Kidney (tissue), 14 donors: ENCODE data around the gene TCTN1. TPM values are rescaled to one million over a fixed set of nuclear protein-coding genes. Genes with fewer than 3 reads are reported as not detected.

ENCODE experiments used
- DNase-seq, 5 donors: peaks; one replicate each; pipeline ENCODE4 v3.0.0-alpha.2; 2013 to 2020
- FAIRE-seq: peaks from 2 replicates; lab custom pipeline; 2012; peaks lifted over from hg19 to GRCh38; lab: Jason Lieb, UNC
- H3K27ac ChIP-seq, 2 donors: one replicate each; pipeline ENCODE4 v1.7.0; 2013; ENCODE audit warnings: low read depth in 2 of 2, low read length in 2 of 2, inconsistent platforms in 1 of 2
- H3K27me3 ChIP-seq: one replicate; pipeline ENCODE4 v1.7.1; 2013; ENCODE audit warnings: low read length, inconsistent platforms; ENCODE audit not compliant: control insufficient read depth, insufficient read depth
- H3K36me3 ChIP-seq, 3 donors: one replicate each; pipeline versions ENCODE4 v1.7.0 to v1.7.1; 2013; ENCODE audit warnings: low read length in 3 of 3, control low read depth in 1 of 3, inconsistent platforms in 1 of 3; ENCODE audit not compliant: insufficient read depth in 3 of 3, control insufficient read depth in 2 of 3
- H3K4me1 ChIP-seq, 3 donors: one replicate each; pipeline versions ENCODE4 v1.7.0 to v1.7.1; 2013; ENCODE audit warnings: low read length in 3 of 3, inconsistent platforms in 1 of 3, low read depth in 1 of 3; ENCODE audit not compliant: control insufficient read depth in 2 of 3, insufficient read depth in 2 of 3
- H3K4me3 ChIP-seq, 3 donors: one replicate each; pipeline versions ENCODE4 v1.7.0 to v1.8.1; 2013; ENCODE audit warnings: low read length in 3 of 3, control low read depth in 1 of 3, inconsistent platforms in 1 of 3
- H3K9ac ChIP-seq, 3 donors: one replicate each; pipeline versions ENCODE4 v1.7.0 to v1.7.1; 2013; ENCODE audit warnings: low read length in 3 of 3, control low read depth in 1 of 3, inconsistent platforms in 1 of 3
- H3K9me3 ChIP-seq, 3 donors: one replicate each; pipeline versions ENCODE4 v1.7.0 to v1.7.1; 2013; ENCODE audit warnings: low read length in 3 of 3, control low read depth in 1 of 3, inconsistent platforms in 1 of 3; ENCODE audit not compliant: control insufficient read depth in 2 of 3, insufficient read depth in 1 of 3
- intact Hi-C: fragments of 100-400 bp; cut with DNase I; formaldehyde crosslinking; loops from one replicate; pipeline ENCODE4 v1.11.1; 2022
- polyA plus RNA-seq: library from polyadenylated mRNA; stranded (reverse); fragments of 350-450 nt; fragmentation: Illumina TruSeq; extraction: RNeasy Lipid Tissue Mini Kit (QIAGEN cat#74804); gene quantifications from one replicate; pipeline ENCODE4 v1.2.3, GENCODE V29; 2014; ENCODE audit warnings: low read depth, low replicate concordance; ENCODE audit not compliant: insufficient read depth
- total RNA-seq: library from RNA; stranded (reverse); fragmentation: NEBNext Ultra II Directional; extraction: Animal tissue kit (Norgen Biotek cat#: 25700); gene quantifications from one replicate; pipeline ENCODE4 v1.2.1, GENCODE V29; 2021
- TF ChIP-seq, protein P1 (sequence below): IDR thresholded peaks from 3 replicates; pipeline ENCODE4 v1.5.1; 2012; ENCODE audit warnings: mild to moderate bottlenecking, moderate library complexity, borderline replicate concordance; ENCODE audit not compliant: insufficient read depth; ENCODE audit errors: extremely low read depth
- donor health status: control.
- donor health status: control.
- donor health status: control.
- donor health status: control.
- donor health status: control.
- donor health status: DM: yes; HTN: yes; CAD: no.
- donor health status: Normal renal cell carcinoma (clear cell type).

Gene TCTN1
- total and polyA plus RNA-seq, 2 donors from 2014 or later, result 71.2 to 76.9 TPM

DNA sequence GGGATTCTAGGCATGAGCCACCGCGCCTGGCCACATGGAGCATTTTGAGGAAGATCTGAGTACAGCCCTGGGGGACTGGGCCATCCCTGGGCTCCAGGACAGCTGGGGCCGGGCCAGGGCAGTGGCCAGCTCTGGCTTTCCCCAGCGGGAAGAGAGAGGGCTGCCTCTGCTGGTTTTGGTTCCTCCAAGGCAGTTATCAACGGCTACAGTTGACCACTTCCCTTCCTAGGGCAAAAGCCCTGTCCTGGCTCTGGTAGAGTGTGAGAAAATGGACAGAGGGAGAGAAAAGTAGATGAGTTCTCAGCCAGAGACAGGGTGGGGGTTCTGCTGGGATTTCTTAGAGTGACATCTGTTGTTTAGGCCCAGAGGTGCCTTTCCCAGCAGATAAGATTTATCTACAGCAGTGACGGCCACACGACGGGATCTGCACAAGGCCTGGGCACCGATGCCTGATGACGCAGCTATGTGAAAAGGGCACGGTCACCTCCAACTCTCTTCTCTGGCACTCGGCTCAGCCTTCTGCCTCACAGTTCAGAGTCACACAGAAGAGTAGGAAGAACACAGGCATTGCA, 80.5 kb downstream of the TCTN1 start:
- Histone ChIP-seq H3K27me3 (no peaks in the 10 kb centered on the region), H3K27ac (no peak overlapping the region), H3K4me3 (no peak overlapping the region), H3K9ac (no peak overlapping the region), H3K4me1 (peaks cover 0 to 4% (median 0%) of the 10 kb centered on the region in 3 donors), H3K9me3 (no peaks in the 10 kb centered on the region), H3K36me3 (no peaks in the 10 kb centered on the region)
- DNase-seq (no peak), FAIRE-seq (no peak)
- TF ChIP-seq, protein P1, sequence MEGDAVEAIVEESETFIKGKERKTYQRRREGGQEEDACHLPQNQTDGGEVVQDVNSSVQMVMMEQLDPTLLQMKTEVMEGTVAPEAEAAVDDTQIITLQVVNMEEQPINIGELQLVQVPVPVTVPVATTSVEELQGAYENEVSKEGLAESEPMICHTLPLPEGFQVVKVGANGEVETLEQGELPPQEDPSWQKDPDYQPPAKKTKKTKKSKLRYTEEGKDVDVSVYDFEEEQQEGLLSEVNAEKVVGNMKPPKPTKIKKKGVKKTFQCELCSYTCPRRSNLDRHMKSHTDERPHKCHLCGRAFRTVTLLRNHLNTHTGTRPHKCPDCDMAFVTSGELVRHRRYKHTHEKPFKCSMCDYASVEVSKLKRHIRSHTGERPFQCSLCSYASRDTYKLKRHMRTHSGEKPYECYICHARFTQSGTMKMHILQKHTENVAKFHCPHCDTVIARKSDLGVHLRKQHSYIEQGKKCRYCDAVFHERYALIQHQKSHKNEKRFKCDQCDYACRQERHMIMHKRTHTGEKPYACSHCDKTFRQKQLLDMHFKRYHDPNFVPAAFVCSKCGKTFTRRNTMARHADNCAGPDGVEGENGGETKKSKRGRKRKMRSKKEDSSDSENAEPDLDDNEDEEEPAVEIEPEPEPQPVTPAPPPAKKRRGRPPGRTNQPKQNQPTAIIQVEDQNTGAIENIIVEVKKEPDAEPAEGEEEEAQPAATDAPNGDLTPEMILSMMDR, result no peak
- intact Hi-C loops, result no loop called here

DNA sequence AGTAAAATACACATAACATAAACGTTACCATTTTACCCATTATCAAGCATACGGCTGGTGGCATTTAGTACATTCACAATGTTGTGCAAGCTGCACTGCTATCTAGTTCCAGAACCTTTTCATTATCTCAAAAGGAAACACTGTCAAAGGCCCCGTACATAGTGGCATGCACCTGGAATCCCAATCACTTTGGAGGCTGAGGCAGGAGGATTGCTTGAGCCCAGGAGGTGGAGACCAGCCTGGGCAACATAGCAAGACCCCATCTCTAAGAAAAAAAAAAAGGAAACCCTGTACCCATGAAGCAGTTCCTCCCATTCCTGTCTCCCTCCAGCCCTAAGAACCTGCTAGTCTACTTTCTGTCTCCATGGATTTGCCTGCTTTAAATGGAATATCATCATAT, 82.4 kb downstream of the TCTN1 start:
- Histone ChIP-seq H3K27ac (no peak overlapping the region), H3K4me1 (peaks cover 0 to 4% (median 0%) of the 10 kb centered on the region in 3 donors), H3K9ac (no peak overlapping the region), H3K27me3 (no peaks in the 10 kb centered on the region), H3K36me3 (no peaks in the 10 kb centered on the region), H3K4me3 (no peak overlapping the region), H3K9me3 (no peaks in the 10 kb centered on the region)
- DNase-seq (no peak), FAIRE-seq (no peak)
- TF ChIP-seq, protein P1, result no peak
- intact Hi-C loops, result no loop called here

DNA sequence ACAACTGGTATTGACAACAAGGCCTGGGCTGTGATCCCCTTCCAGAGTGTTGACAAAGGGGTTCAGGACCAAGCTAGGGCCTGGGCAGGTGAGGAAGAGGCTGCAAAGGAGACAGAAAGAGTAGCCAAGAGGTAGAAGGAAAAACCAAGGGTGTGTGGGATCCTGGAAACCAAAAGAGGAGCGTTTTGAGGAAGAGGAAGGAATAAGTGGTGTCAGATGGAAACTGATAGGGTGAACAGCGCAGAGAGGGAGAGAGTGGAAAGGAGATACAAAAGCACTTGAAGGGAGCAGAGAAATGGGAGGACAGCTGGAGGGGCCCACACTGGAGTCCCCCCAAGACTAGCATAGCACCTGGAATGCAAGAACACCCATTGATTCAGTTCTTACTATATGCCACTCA, 83.3 kb downstream of the TCTN1 start:
- Histone ChIP-seq H3K4me3 (no peak overlapping the region), H3K27ac (no peak overlapping the region), H3K4me1 (peaks cover 0 to 4% (median 0%) of the 10 kb centered on the region in 3 donors), H3K36me3 (no peaks in the 10 kb centered on the region), H3K27me3 (no peaks in the 10 kb centered on the region), H3K9ac (no peak overlapping the region), H3K9me3 (no peaks in the 10 kb centered on the region)
- TF ChIP-seq, protein P1, result no peak
- intact Hi-C loops, result no loop called here
- FAIRE-seq, result no peak
- no peak for DNase-seq
